HepG2 (cell line): ENCODE data around the gene YY1. TPM values are rescaled to one million over a fixed set of nuclear protein-coding genes. Genes with fewer than 3 reads are reported as not detected.

ENCODE experiments used
- BCL6 ChIP-seq: IDR thresholded peaks from 2 replicates; pipeline ENCODE4 v1.6.1; 2016; ENCODE audit warnings: missing genetic modification reagents, missing compliant biosample characterization
- CREBL2 ChIP-seq: sonication (generic); formaldehyde crosslinking; IDR thresholded peaks from 2 replicates; pipeline ENCODE4 v1.8.1; 2023; ENCODE audit warnings: missing genetic modification reagents, mild to moderate bottlenecking, borderline replicate concordance
- FUBP1 ChIP-seq: sonication (generic); formaldehyde crosslinking; IDR thresholded peaks from 2 replicates; pipeline ENCODE4 v1.5.1; 2020; ENCODE audit warnings: missing genetic modification reagents, mild to moderate bottlenecking, borderline replicate concordance
- GATAD2A ChIP-seq: IDR thresholded peaks from 2 replicates; pipeline ENCODE4 v1.6.1; 2016
- IKZF5 ChIP-seq: IDR thresholded peaks from 2 replicates; pipeline ENCODE4 v1.6.1; 2018; ENCODE audit warnings: missing genetic modification reagents, mild to moderate bottlenecking, missing compliant biosample characterization
- ISL2 ChIP-seq: sonication (generic); formaldehyde crosslinking; IDR thresholded peaks from 2 replicates; pipeline ENCODE4 v1.5.0; 2020; ENCODE audit warnings: missing genetic modification reagents
- JUND ChIP-seq: sonication (generic); formaldehyde crosslinking; IDR thresholded peaks from 2 replicates; pipeline ENCODE4 v1.8.0; 2022; ENCODE audit warnings: mild to moderate bottlenecking, missing genetic modification reagents
- KDM4B ChIP-seq: sonication (generic); formaldehyde crosslinking; IDR thresholded peaks from 2 replicates; pipeline ENCODE4 v1.4.0; 2020; ENCODE audit warnings: missing genetic modification reagents
- MIER3 ChIP-seq: IDR thresholded peaks from 2 replicates; pipeline ENCODE4 v1.6.1; 2016; ENCODE audit warnings: missing compliant biosample characterization, borderline replicate concordance
- POLR2AphosphoS2 ChIP-seq: IDR thresholded peaks from 2 replicates; pipeline ENCODE4 v1.6.1; 2011; ENCODE audit warnings: low read depth, low read length, improper control_type of control experiment
- REXO4 ChIP-seq: sonication (generic); formaldehyde crosslinking; IDR thresholded peaks from 2 replicates; pipeline ENCODE4 v1.8.0; 2022; ENCODE audit warnings: missing genetic modification reagents, mild to moderate bottlenecking, borderline replicate concordance
- RXRB ChIP-seq: IDR thresholded peaks from 2 replicates; pipeline ENCODE4 v1.6.1; 2016; ENCODE audit warnings: borderline replicate concordance, missing genetic modification reagents, missing compliant biosample characterization
- SIN3A ChIP-seq: IDR thresholded peaks from 2 replicates; pipeline ENCODE4 v1.6.1; 2011; ENCODE audit warnings: low read depth, mild to moderate bottlenecking, control low read depth, low read length, borderline replicate concordance
- SMC3 ChIP-seq: IDR thresholded peaks from 2 replicates; pipeline ENCODE4 v1.6.1; 2011; ENCODE audit warnings: low read length, improper control_type of control experiment
- SNRNP70 ChIP-seq: fragments of 200-400 bp; formaldehyde crosslinking; IDR thresholded peaks from 2 replicates; pipeline ENCODE4 v1.6.1; 2017; ENCODE audit warnings: mild to moderate bottlenecking, low read depth, low read length, moderate library complexity
- SRY ChIP-seq: sonication (generic); formaldehyde crosslinking; IDR thresholded peaks from 2 replicates; pipeline ENCODE4 v1.8.0; 2022; ENCODE audit warnings: mild to moderate bottlenecking, missing genetic modification reagents
- THAP11 ChIP-seq: IDR thresholded peaks from 2 replicates; pipeline ENCODE4 v1.6.1; 2016; ENCODE audit warnings: missing biosample characterization, missing genetic modification reagents
- ZMYM2 ChIP-seq: sonication (generic); formaldehyde crosslinking; IDR thresholded peaks from 2 replicates; pipeline ENCODE4 v1.8.0; 2022; ENCODE audit warnings: mild to moderate bottlenecking, missing genetic modification reagents
- ZNF234 ChIP-seq: sonication (generic); formaldehyde crosslinking; conservative IDR thresholded peaks from 2 replicates; pipeline ENCODE4 v1.5.1; 2020; ENCODE audit warnings: mild to moderate bottlenecking, missing genetic modification reagents
- ZNF253 ChIP-seq: sonication (generic); formaldehyde crosslinking; IDR thresholded peaks from 2 replicates; pipeline ENCODE4 v1.8.0; 2022; ENCODE audit warnings: mild to moderate bottlenecking, missing genetic modification reagents, borderline replicate concordance
- ZNF280B ChIP-seq: sonication (generic); formaldehyde crosslinking; IDR thresholded peaks from 2 replicates; pipeline ENCODE4 v1.5.0; 2020; ENCODE audit warnings: missing genetic modification reagents, mild to moderate bottlenecking, borderline replicate concordance
- ZNF672 ChIP-seq: sonication (generic); formaldehyde crosslinking; IDR thresholded peaks from 2 replicates; pipeline ENCODE4 v1.8.1; 2022; ENCODE audit warnings: missing genetic modification reagents
- ZNF879 ChIP-seq: sonication (generic); formaldehyde crosslinking; IDR thresholded peaks from 2 replicates; pipeline ENCODE4 v1.8.1; 2023; ENCODE audit warnings: missing genetic modification reagents
- ZZZ3 ChIP-seq: sonication (generic); formaldehyde crosslinking; IDR thresholded peaks from 2 replicates; pipeline ENCODE4 v1.4.0; 2020; ENCODE audit warnings: missing genetic modification reagents, mild to moderate bottlenecking, borderline replicate concordance
- polyA plus RNA-seq, 8 experiments: library from polyadenylated mRNA; depleted of rRNA in 3 of 8; stranded (reverse) in 7 of 8; unstranded in 1 of 8; fragments of >200 nt; fragmentation: Illumina TruSeq in 4 of 8; extraction: Trizol in 4 of 8; gene quantifications; 2 replicates each; pipeline versions ENCODE4 v1.2.1 to v1.2.3, GENCODE V29; 2011 to 2016; ENCODE audit warnings: low read depth in 4 of 8, missing spikeins in 1 of 8, mixed read lengths in 1 of 8; ENCODE audit not compliant: insufficient read depth in 1 of 8
- total RNA-seq, 5 experiments: library from RNA; depleted of rRNA; stranded (reverse); fragments of >200 nt; fragmentation: Illumina TruSeq; extraction: Trizol; gene quantifications; 2 replicates each; pipeline ENCODE4 v1.2.3, GENCODE V29; 2016; ENCODE audit warnings: low read depth in 1 of 5

Gene YY1
- total and polyA plus RNA-seq, 2 of the 13 experiments (the other 11 are each of a cell fraction or from before 2014, with no cell fraction given), result 29.4 to 68.1 TPM

- TF ChIP-seq FUBP1 (CRISPR knock-in tag) (no peak), ZNF879 (no peak), ZMYM2 (peak; percentile 92), SRY (CRISPR knock-in tag) (0 out of 2 replicates have a peak, but pooled peaks have one; percentile 59), KDM4B (CRISPR knock-in tag) (no peak), ZNF280B (peak; percentile 21; the same call in 1 of the 2 replicates), THAP11 (peak; percentile 55; the same call in 1 of the 2 replicates), JUND (CRISPR knock-in tag) (no peak; the same call in 1 of the 2 replicates), CREBL2 (CRISPR knock-in tag) (no peak), ZNF672 (CRISPR knock-in tag) (no peak), RXRB (CRISPR knock-in tag) (peak; percentile 89), SMC3 (0 out of 2 replicates have a peak, but pooled peaks have one; percentile 8), ZNF253 (0 out of 2 replicates have a peak, but pooled peaks have one; percentile 52), REXO4 (CRISPR knock-in tag) (no peak), ZZZ3 (CRISPR knock-in tag) (0 out of 2 replicates have a peak, but pooled peaks have one; percentile 39), POLR2AphosphoS2 (no peak), ZNF234 (CRISPR knock-in tag) (no peak), IKZF5 (CRISPR knock-in tag) (peak; percentile 36; the same call in 1 of the 2 replicates), ISL2 (CRISPR knock-in tag) (peak; percentile 48), MIER3 (CRISPR knock-in tag) (peak; percentile 78; the same call in 1 of the 2 replicates), SNRNP70 (no peak), GATAD2A (peak; percentile 89), BCL6 (CRISPR knock-in tag) (peak; percentile 51; the same call in 1 of the 2 replicates), SIN3A (peak; percentile 40; the same call in 1 of the 2 replicates)
Measured at GRCh38 chr14:100290607-100291304, 51.8 kb downstream of the YY1 start (continued).
